Suprapubic skin (tissue), 4 donors: Measurements from ENCODE around the gene CAMK1D. TPM values are rescaled to one million over a fixed set of nuclear protein-coding genes. Genes with fewer than 3 reads are reported as not detected.
"Not testable (repeated sequence)": the region's sequence is repeated elsewhere in the genome, so short reads cannot be mapped to it uniquely, and the experiment has no call there.

ENCODE experiments used
- DNase-seq, 2 donors: peaks; one replicate each; pipeline ENCODE4 v3.0.0-alpha.2; 2019; ENCODE audit warnings: low spot score in 2 of 2
- H3K27ac ChIP-seq: fragments of 200-600 bp; sonication (generic); one replicate; pipeline ENCODE4 v1.5.1; 2019
- H3K27me3 ChIP-seq: fragments of 200-600 bp; sonication (generic); one replicate; pipeline ENCODE4 v1.5.1; 2019
- H3K36me3 ChIP-seq: fragments of 200-600 bp; sonication (generic); one replicate; pipeline ENCODE4 v1.5.1; 2019
- H3K4me1 ChIP-seq: fragments of 200-600 bp; sonication (generic); one replicate; pipeline ENCODE4 v1.5.1; 2019
- H3K4me3 ChIP-seq: fragments of 200-600 bp; sonication (generic); one replicate; pipeline ENCODE4 v1.5.1; 2019; ENCODE audit warnings: mild to moderate bottlenecking
- H3K9me3 ChIP-seq: fragments of 200-600 bp; sonication (generic); one replicate; pipeline ENCODE4 v1.5.1; 2019
- EP300 ChIP-seq: sonication (generic); formaldehyde crosslinking; IDR thresholded peaks from one replicate; pipeline ENCODE4 v1.6.1; 2017; ENCODE audit warnings: antibody characterized with exemption
- POLR2A ChIP-seq, 2 donors: fragments of 450-650 bp; IDR thresholded peaks; one replicate each; pipeline ENCODE4 v1.6.1; 2017; ENCODE audit warnings: antibody characterized with exemption in 2 of 2, mild to moderate bottlenecking in 2 of 2, moderate library complexity in 2 of 2
- POLR2AphosphoS5 ChIP-seq, 3 donors: sonication (generic); formaldehyde crosslinking; IDR thresholded peaks; one replicate each; pipeline ENCODE4 v1.6.1; 2017; ENCODE audit warnings: antibody characterized with exemption in 3 of 3
- WGBS: methylation state at CpG from one replicate; pipeline ENCODE4 v1.1.5; 2018; 5-methylcytosine and 5-hydroxymethylcytosine counted together
- total RNA-seq, 4 donors: library from RNA; depleted of rRNA; stranded (reverse); fragments of >200 nt; gene quantifications; one replicate each; pipeline ENCODE4 v1.1.0, GENCODE V29; 2016
- TF ChIP-seq, protein P1 (sequence below), 2 donors: fragments of 200-600 bp in 1 of 2; fragments of 450-650 bp in 1 of 2; sonication (generic) in 1 of 2; IDR thresholded peaks; one replicate each; pipeline ENCODE4 v1.5.1; 2016 to 2019; ENCODE audit warnings: antibody characterized with exemption in 2 of 2, mild to moderate bottlenecking in 1 of 2, moderate library complexity in 1 of 2

The CAMK1D gene
- total RNA-seq, 4 donors from 2014 or later = 26.4 to 31.3 (median 30.2) TPM

- H3K4me3 ChIP-seq = no peak overlapping the region
- peaks cover 21% of the 10 kb centered on the region for H3K4me1 ChIP-seq
- no peak for DNase-seq
- H3K27ac ChIP-seq = no peak overlapping the region
- no peaks in the 10 kb centered on the region for H3K9me3 ChIP-seq
- no peaks in the 10 kb centered on the region for H3K27me3 ChIP-seq
- 82% methylated on average over 12 of the region's 12 CpGs for WGBS
- TF ChIP-seq, protein P1, sequence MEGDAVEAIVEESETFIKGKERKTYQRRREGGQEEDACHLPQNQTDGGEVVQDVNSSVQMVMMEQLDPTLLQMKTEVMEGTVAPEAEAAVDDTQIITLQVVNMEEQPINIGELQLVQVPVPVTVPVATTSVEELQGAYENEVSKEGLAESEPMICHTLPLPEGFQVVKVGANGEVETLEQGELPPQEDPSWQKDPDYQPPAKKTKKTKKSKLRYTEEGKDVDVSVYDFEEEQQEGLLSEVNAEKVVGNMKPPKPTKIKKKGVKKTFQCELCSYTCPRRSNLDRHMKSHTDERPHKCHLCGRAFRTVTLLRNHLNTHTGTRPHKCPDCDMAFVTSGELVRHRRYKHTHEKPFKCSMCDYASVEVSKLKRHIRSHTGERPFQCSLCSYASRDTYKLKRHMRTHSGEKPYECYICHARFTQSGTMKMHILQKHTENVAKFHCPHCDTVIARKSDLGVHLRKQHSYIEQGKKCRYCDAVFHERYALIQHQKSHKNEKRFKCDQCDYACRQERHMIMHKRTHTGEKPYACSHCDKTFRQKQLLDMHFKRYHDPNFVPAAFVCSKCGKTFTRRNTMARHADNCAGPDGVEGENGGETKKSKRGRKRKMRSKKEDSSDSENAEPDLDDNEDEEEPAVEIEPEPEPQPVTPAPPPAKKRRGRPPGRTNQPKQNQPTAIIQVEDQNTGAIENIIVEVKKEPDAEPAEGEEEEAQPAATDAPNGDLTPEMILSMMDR (IDR thresholded peaks at IDR 0.05) = no peak
- no peak for TF ChIP-seq POLR2A (IDR thresholded peaks at IDR 0.05)
- TF ChIP-seq POLR2AphosphoS5 (IDR thresholded peaks at IDR 0.05) = no peak
- no peak for TF ChIP-seq EP300
- no peaks in the 10 kb centered on the region for H3K36me3 ChIP-seq
Observed at GRCh38 chr10:12353399-12354242, 4.3 kb downstream of the CAMK1D start.

DNA sequence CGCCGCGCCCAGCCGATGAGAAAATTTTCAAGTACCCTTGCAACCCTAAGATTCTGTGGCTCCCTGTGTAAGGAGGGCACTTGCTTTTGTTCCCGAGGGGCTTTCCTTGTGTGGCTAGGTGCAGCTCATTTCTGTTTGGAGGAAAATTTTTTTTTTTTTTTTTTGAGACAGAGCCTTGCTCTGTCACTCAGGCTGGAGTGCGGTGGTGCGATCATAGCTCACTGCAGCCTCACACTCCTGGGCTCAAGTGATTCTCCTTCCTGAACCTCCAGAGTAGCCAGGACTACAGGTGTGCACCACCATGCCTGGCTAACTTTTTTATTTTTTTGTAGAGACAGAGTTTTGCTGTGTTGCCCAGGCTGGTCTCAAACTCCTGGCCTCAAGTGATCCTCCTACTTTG, 5.3 kb downstream of the CAMK1D start:
- 82% methylated on average over 7 of the region's 7 CpGs for WGBS
- H3K4me1 ChIP-seq = peaks cover 26% of the 10 kb centered on the region
- not testable (repeated sequence) for H3K27me3 ChIP-seq, DNase-seq, H3K36me3 ChIP-seq, H3K4me3 ChIP-seq, H3K9me3 ChIP-seq, H3K27ac ChIP-seq

DNA sequence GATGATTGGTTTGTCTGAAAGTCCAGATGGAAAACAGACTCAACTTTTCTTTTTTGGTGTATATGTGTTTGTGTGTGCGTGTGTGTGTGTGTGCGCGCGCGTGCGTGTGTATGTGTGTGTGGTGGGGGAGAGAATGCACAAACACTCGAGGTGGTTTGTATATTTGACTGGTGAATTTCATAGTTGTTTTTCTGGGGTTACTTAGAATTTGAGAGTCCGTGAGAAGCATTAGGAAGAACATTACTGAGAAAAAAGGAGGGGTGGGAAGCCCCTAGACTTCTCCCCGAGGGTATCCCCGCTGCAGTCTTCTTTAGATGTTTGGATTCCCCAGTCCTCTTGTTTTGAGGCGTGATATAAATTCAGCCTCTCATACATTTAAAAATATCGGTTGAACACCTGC, 6.0 kb downstream of the CAMK1D start:
- no peak for TF ChIP-seq EP300
- TF ChIP-seq, protein P1 (IDR thresholded peaks at IDR 0.05) = no peak
- WGBS = 85% methylated on average over 12 of the region's 12 CpGs
- no peak for DNase-seq

GRCh38 chr10:12357525-12358151, 8.3 kb downstream of the CAMK1D start:
- DNase-seq = no peak
- WGBS = 88% methylated on average over 13 of the region's 13 CpGs
- H3K9me3 ChIP-seq = no peaks in the 10 kb centered on the region
- H3K27me3 ChIP-seq = no peaks in the 10 kb centered on the region
- no peak overlapping the region for H3K27ac ChIP-seq
- peaks cover 13% of the 10 kb centered on the region for H3K4me1 ChIP-seq
- H3K36me3 ChIP-seq = no peaks in the 10 kb centered on the region
- TF ChIP-seq POLR2AphosphoS5 (IDR thresholded peaks at IDR 0.05) (no peak), POLR2A (IDR thresholded peaks at IDR 0.05) (no peak), EP300 (no peak)
- TF ChIP-seq, protein P1 (IDR thresholded peaks at IDR 0.05) = no peak
- no peak overlapping the region for H3K4me3 ChIP-seq

More for the DNA sequence above, 6.0 kb downstream of the CAMK1D start:
- no peaks in the 10 kb centered on the region for H3K9me3 ChIP-seq
- H3K27me3 ChIP-seq = no peaks in the 10 kb centered on the region
- H3K4me1 ChIP-seq = peaks cover 26% of the 10 kb centered on the region
- no peaks in the 10 kb centered on the region for H3K36me3 ChIP-seq
- no peak overlapping the region for H3K27ac ChIP-seq
- H3K4me3 ChIP-seq = no peak overlapping the region

DNA sequence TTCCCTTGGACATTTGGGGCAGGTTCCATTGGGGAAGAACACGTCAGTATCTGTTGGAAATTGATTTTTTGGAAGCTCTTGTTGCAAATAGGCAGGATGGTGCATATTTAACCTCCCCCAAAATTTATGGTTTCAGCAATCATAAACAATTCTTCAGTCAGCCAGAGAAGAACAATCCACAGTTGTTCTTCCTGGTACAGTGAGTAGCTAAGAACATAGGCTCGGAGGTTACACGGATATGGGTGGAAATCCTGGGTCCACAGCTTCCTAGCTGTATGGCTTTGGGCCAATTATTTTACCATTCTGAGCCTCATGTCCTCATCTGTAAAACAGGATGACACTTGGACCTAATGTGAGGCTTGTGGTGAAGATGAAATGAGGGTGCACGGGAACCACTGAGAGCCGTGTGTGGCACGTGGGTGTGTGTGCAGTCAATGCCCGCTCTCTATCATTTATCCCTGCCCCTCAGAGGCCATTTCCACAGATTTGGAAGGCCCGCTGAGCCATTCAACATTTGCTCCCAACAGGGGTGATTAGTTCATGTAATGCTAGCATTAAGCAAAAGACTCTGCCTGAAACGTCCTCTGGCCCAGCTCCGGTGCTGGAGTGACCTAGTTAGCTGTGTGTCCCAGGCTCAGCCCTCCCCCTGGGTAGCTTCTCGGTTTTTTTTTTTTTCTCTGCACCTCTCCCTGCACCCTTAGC, 9.7 kb downstream of the CAMK1D start:
- no peak overlapping the region for H3K4me3 ChIP-seq
- DNase-seq = no peak
- WGBS = 59% methylated on average over 11 of the region's 11 CpGs

More for the DNA sequence above, 9.7 kb downstream of the CAMK1D start:
- Histone ChIP-seq H3K4me1 (peaks cover 9% of the 10 kb centered on the region), H3K36me3 (no peaks in the 10 kb centered on the region), H3K27ac (no peak overlapping the region), H3K9me3 (no peaks in the 10 kb centered on the region), H3K27me3 (no peaks in the 10 kb centered on the region)
- TF ChIP-seq EP300 (no peak), POLR2AphosphoS5 (IDR thresholded peaks at IDR 0.05) (no peak), POLR2A (IDR thresholded peaks at IDR 0.05) (no peak)
- TF ChIP-seq, protein P1 (IDR thresholded peaks at IDR 0.05) = no peak
